GM23248 (cell line): Measurements from ENCODE around the gene RPL22. TPM values are rescaled to one million over a fixed set of nuclear protein-coding genes. Genes with fewer than 3 reads are reported as not detected.

Experiments
- DNase-seq: peaks from one replicate; pipeline ENCODE4 v3.0.0-alpha.2; 2015
- H2AFZ ChIP-seq: fragments of 200-600 bp; sonication (generic); 2 replicates; pipeline ENCODE4 v1.6.1; 2016; ENCODE audit warnings: antibody characterized with exemption
- H3F3A ChIP-seq: fragments of 200-600 bp; sonication (generic); 2 replicates; pipeline ENCODE4 v1.6.1; 2016; ENCODE audit warnings: mild to moderate bottlenecking, antibody characterized with exemption, mixed run types; ENCODE audit not compliant: insufficient read depth
- H3K27ac ChIP-seq: fragments of 200-600 bp; sonication (generic); 2 replicates; pipeline ENCODE4 v1.5.1; 2016; ENCODE audit warnings: mild to moderate bottlenecking
- H3K27me3 ChIP-seq: fragments of 200-600 bp; sonication (generic); replicated peaks from 2 replicates; pipeline ENCODE4 v1.6.1; 2016; ENCODE audit warnings: mild to moderate bottlenecking; ENCODE audit not compliant: insufficient read depth
- H3K36me3 ChIP-seq: fragments of 200-600 bp; sonication (generic); 2 replicates; pipeline ENCODE4 v1.6.1; 2016; ENCODE audit warnings: low read depth, mild to moderate bottlenecking
- H3K4me1 ChIP-seq: fragments of 200-600 bp; sonication (generic); 2 replicates; pipeline ENCODE4 v1.6.1; 2016; ENCODE audit warnings: mild to moderate bottlenecking; ENCODE audit not compliant: insufficient read depth
- H3K4me2 ChIP-seq: fragments of 200-600 bp; sonication (generic); one replicate; pipeline ENCODE4 v1.6.1; 2016; ENCODE audit warnings: mild to moderate bottlenecking; ENCODE audit not compliant: unreplicated experiment
- H3K4me3 ChIP-seq: fragments of 200-600 bp; sonication (generic); 2 replicates; pipeline ENCODE4 v1.5.1; 2016; ENCODE audit warnings: mild to moderate bottlenecking
- H3K79me2 ChIP-seq: fragments of 200-600 bp; sonication (generic); 2 replicates; pipeline ENCODE4 v1.6.1; 2016; ENCODE audit warnings: mild to moderate bottlenecking; ENCODE audit not compliant: insufficient read depth
- H3K9ac ChIP-seq: fragments of 200-600 bp; sonication (generic); 2 replicates; pipeline ENCODE4 v1.6.1; 2016; ENCODE audit warnings: mild to moderate bottlenecking
- H3K9me2 ChIP-seq: fragments of 200-600 bp; sonication (generic); 2 replicates; pipeline ENCODE4 v1.6.1; 2016; ENCODE audit warnings: mixed run types, mild to moderate bottlenecking, moderate library complexity; ENCODE audit not compliant: insufficient read depth
- H3K9me3 ChIP-seq: fragments of 200-600 bp; sonication (generic); one replicate; pipeline ENCODE4 v1.6.1; 2017; ENCODE audit warnings: low read depth
- H4K20me1 ChIP-seq: fragments of 200-600 bp; sonication (generic); 2 replicates; pipeline ENCODE4 v1.6.0; 2016; ENCODE audit not compliant: insufficient read depth
- EZH2 ChIP-seq: fragments of 200-600 bp; sonication (generic); IDR thresholded peaks from 2 replicates; pipeline ENCODE4 v1.6.1; 2018; ENCODE audit warnings: antibody characterized with exemption, mild to moderate bottlenecking; ENCODE audit not compliant: insufficient read depth, poor library complexity, severe bottlenecking
- EZH2phosphoT487 ChIP-seq: fragments of 200-600 bp; sonication (generic); IDR thresholded peaks from 2 replicates; pipeline ENCODE4 v1.6.1; 2018; ENCODE audit warnings: antibody characterized with exemption, moderate library complexity, mild to moderate bottlenecking, low read depth; ENCODE audit not compliant: insufficient read depth
- WGBS, 2 experiments: methylation state at CpG; one replicate each; pipeline ENCODE4 v1.1.6; 2015 to 2017; ENCODE audit warnings: low lambda C conversion rate in 2 of 2, low coverage in 1 of 2; ENCODE audit errors: missing lambda C conversion rate in 2 of 2; 5-methylcytosine and 5-hydroxymethylcytosine counted together
- in situ Hi-C: fragments of 300-500 bp; cut with MboI; formaldehyde crosslinking; loops from 2 replicates; pipeline ENCODE4 v1.15.0; 2020
- polyA plus RNA-seq: library from polyadenylated mRNA; unstranded; fragments of >200 nt; fragmentation: Nextera tagmentation; extraction: Ambion mirVana; gene quantifications from 2 replicates; pipeline ENCODE4 v1.2.1, GENCODE V29; 2016
- total RNA-seq: library from RNA; depleted of rRNA; stranded (reverse); fragments of >200 nt; shearing (Covaris generic); gene quantifications from 2 replicates; pipeline ENCODE4 v1.2.3, GENCODE V29; 2014

RPL22 gene
- total and polyA plus RNA-seq, 2 experiments from 2014 or later, result 127 to 137 TPM

- H3K9me2 ChIP-seq, result no peaks in the 10 kb centered on the region
- H3K4me2 ChIP-seq, result no peak overlapping the region
- no peak overlapping the region for H3K9ac ChIP-seq
- H3F3A ChIP-seq, result no peaks in the 10 kb centered on the region
- H3K36me3 ChIP-seq, result no peaks in the 10 kb centered on the region
- no peak overlapping the region for H2AFZ ChIP-seq
- H3K27me3 ChIP-seq, result no peaks in the 10 kb centered on the region; the same call in 1 of the 2 replicates
- no peaks in the 10 kb centered on the region for H4K20me1 ChIP-seq
- no peaks in the 10 kb centered on the region for H3K9me3 ChIP-seq
- H3K4me1 ChIP-seq, result no peaks in the 10 kb centered on the region
- in situ Hi-C loops, result no loop called here
- H3K79me2 ChIP-seq, result no peaks in the 10 kb centered on the region
- peak; percentile 27 for DNase-seq
- no peak overlapping the region for H3K27ac ChIP-seq
- no peak overlapping the region for H3K4me3 ChIP-seq
- 26 to 58% methylated on average over 9 to 12 of the region's 19 CpGs for WGBS, 2 experiments
- no peak for TF ChIP-seq EZH2
- no peak for TF ChIP-seq EZH2phosphoT487
These were observed 28.6 kb downstream of the RPL22 start for GRCh38 chr1:6170742-6171201.

- no peaks in the 10 kb centered on the region for H3F3A ChIP-seq
- no peak overlapping the region for H2AFZ ChIP-seq
- no peak for TF ChIP-seq EZH2phosphoT487
- no peak for TF ChIP-seq EZH2
- no peaks in the 10 kb centered on the region for H3K36me3 ChIP-seq
- WGBS, 2 experiments, result 56 to 65% methylated on average over 13 to 15 of the region's 16 CpGs
- H3K4me2 ChIP-seq, result no peak overlapping the region
- in situ Hi-C loops, result no loop called here
- no peaks in the 10 kb centered on the region for H3K4me1 ChIP-seq
- H3K4me3 ChIP-seq, result no peak overlapping the region
- H3K9me2 ChIP-seq, result no peaks in the 10 kb centered on the region
- DNase-seq, result no peak
- no peak overlapping the region for H3K9ac ChIP-seq
- H4K20me1 ChIP-seq, result no peaks in the 10 kb centered on the region
- no peaks in the 10 kb centered on the region; the same call in 1 of the 2 replicates for H3K27me3 ChIP-seq
- no peaks in the 10 kb centered on the region for H3K9me3 ChIP-seq
- H3K79me2 ChIP-seq, result no peaks in the 10 kb centered on the region
- H3K27ac ChIP-seq, result no peak overlapping the region
These were observed 29.2 kb downstream of the RPL22 start for GRCh38 chr1:6170116-6170741.

GRCh38 chr1:6168947-6169586, 30.3 kb downstream of the RPL22 start:
- TF ChIP-seq EZH2 (no peak), EZH2phosphoT487 (no peak)
- WGBS, 2 experiments, result 53 to 59% methylated on average over 18 of the region's 18 CpGs
- no peaks in the 10 kb centered on the region for H3F3A ChIP-seq

DNA sequence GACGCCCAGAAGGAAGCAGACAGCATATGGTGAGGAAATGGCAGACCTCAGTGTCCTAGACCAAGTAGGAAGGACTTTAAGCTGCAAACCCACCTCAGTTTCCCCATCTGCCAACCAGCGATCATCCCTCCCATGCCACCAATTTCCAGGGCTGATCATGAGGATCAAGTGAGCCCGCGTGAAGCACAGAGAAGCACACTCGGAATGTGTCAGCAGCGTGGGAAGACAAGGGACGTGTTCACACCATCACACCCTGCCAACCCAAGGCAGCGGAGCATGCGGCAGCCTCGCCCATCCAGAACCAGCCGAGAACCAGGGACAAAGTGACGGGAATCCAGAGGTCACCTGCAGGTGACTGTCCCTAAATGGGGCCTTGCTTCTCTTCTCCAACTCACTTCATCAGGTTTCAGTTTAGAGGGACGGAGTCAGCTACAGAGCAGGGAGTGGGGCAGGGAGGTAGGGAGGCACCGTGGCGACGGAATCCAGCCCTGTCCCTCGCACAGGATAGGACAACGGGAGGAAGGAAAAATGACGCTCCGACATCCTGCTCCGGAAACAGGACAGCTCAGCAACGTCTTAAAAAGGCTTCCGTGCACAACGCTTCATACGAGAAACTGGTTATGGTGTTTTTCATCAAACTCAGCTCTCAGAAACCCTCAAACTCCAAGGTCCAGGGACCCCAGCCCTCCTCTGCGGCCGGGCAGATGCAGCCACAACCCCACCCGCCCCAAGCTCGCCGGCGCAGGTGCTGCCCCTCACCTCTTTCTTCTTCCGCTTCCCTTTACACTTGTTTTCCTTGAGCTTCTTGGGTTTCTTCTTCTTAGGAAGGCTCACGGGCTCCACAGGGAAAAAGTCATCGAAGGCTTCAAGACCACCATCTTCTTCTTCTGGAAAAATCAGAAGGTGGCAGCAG, 31.7 kb downstream of the RPL22 start:
- H3K79me2 ChIP-seq, result no peaks in the 10 kb centered on the region
- H3K4me2 ChIP-seq, result no peak overlapping the region
- TF ChIP-seq EZH2phosphoT487 (no peak), EZH2 (no peak)
- no peaks in the 10 kb centered on the region for H3K36me3 ChIP-seq
- in situ Hi-C loops, result no loop called here
- no peaks in the 10 kb centered on the region for H3K4me1 ChIP-seq
- WGBS, 2 experiments, result 53 to 58% methylated on average over 31 to 34 of the region's 34 CpGs
- no peak overlapping the region for H3K27ac ChIP-seq
- no peaks in the 10 kb centered on the region for H3K9me3 ChIP-seq
- H3K9ac ChIP-seq, result no peak overlapping the region
- no peaks in the 10 kb centered on the region for H3F3A ChIP-seq
- H2AFZ ChIP-seq, result no peak overlapping the region
- no peaks in the 10 kb centered on the region for H4K20me1 ChIP-seq
- H3K4me3 ChIP-seq, result no peak overlapping the region
- peaks cover 7% of the 10 kb centered on the region; the same call in 1 of the 2 replicates for H3K27me3 ChIP-seq
- DNase-seq, result no peak
- no peaks in the 10 kb centered on the region for H3K9me2 ChIP-seq

More at GRCh38 chr1:6168947-6169586, 30.3 kb downstream of the RPL22 start:
- Histone ChIP-seq H3K4me3 (no peak overlapping the region), H3K36me3 (no peaks in the 10 kb centered on the region), H2AFZ (no peak overlapping the region), H3K9me3 (no peaks in the 10 kb centered on the region), H3K4me2 (no peak overlapping the region), H3K9ac (no peak overlapping the region), H4K20me1 (no peaks in the 10 kb centered on the region), H3K27me3 (peaks cover 7% of the 10 kb centered on the region; the same call in 1 of the 2 replicates), H3K79me2 (no peaks in the 10 kb centered on the region), H3K4me1 (no peaks in the 10 kb centered on the region), H3K9me2 (no peaks in the 10 kb centered on the region), H3K27ac (no peak overlapping the region)
- DNase-seq, result no peak
- in situ Hi-C loops, result no loop called here
